Type B pancreatic cell (in vitro differentiated cells): Measurements from ENCODE around the gene RNF5. TPM values are rescaled to one million over a fixed set of nuclear protein-coding genes. Genes with fewer than 3 reads are reported as not detected.

Experiments used
- DNase-seq: peaks from one replicate; pipeline ENCODE4 v3.0.0; 2021; ENCODE audit warnings: mixed read lengths; ENCODE audit not compliant: unreplicated experiment; ENCODE audit errors: extremely low spot score
- H3K27ac Mint-ChIP-seq: 2 replicates; pipeline ENCODE4 v1.8.0; 2021; ENCODE audit warnings: mild to moderate bottlenecking, mixed read lengths
- H3K27me3 Mint-ChIP-seq: 2 replicates; pipeline ENCODE4 v1.8.0; 2021; ENCODE audit warnings: mixed read lengths
- H3K36me3 Mint-ChIP-seq: 2 replicates; pipeline ENCODE4 v1.8.0; 2021; ENCODE audit warnings: mixed read lengths
- H3K4me1 Mint-ChIP-seq: one replicate; pipeline ENCODE4 v1.8.0; 2021; ENCODE audit warnings: mixed read lengths; ENCODE audit not compliant: unreplicated experiment
- H3K4me3 Mint-ChIP-seq: 2 replicates; pipeline ENCODE4 v1.8.0; 2021; ENCODE audit warnings: mild to moderate bottlenecking, mixed read lengths
- H3K9me3 Mint-ChIP-seq: 2 replicates; pipeline ENCODE4 v1.8.0; 2021; ENCODE audit warnings: mixed read lengths
- total RNA-seq: library from RNA; stranded (reverse); gene quantifications from 2 replicates; pipeline ENCODE4 v1.2.1, GENCODE V29; 2021; ENCODE audit warnings: low replicate concordance
- TF ChIP-seq, protein P1 (sequence below): fragments of 200-600 bp; sonication (generic); conservative IDR thresholded peaks from 2 replicates; pipeline ENCODE4 v1.5.0; 2021; ENCODE audit warnings: antibody characterized with exemption, mild to moderate bottlenecking

The RNF5 gene
- total RNA-seq, 1 donor from 2014 or later: 69.2 TPM

- Mint-ChIP-seq H3K4me1 (peaks cover 28% of the 10 kb centered on the region), H3K27ac (no peak overlapping the region)
Measured at GRCh38 chr6:32170294-32170693, 7.9 kb upstream of the RNF5 start.

GRCh38 chr6:32171234-32171633 lies 7.0 kb upstream of the RNF5 start:
- Mint-ChIP-seq H3K9me3 (no peaks in the 10 kb centered on the region), H3K4me3 (no peak overlapping the region), H3K4me1 (peaks cover 28% of the 10 kb centered on the region), H3K36me3 (peaks cover 26% of the 10 kb centered on the region), H3K27ac (no peak overlapping the region), H3K27me3 (no peaks in the 10 kb centered on the region)
- TF ChIP-seq, protein P1, sequence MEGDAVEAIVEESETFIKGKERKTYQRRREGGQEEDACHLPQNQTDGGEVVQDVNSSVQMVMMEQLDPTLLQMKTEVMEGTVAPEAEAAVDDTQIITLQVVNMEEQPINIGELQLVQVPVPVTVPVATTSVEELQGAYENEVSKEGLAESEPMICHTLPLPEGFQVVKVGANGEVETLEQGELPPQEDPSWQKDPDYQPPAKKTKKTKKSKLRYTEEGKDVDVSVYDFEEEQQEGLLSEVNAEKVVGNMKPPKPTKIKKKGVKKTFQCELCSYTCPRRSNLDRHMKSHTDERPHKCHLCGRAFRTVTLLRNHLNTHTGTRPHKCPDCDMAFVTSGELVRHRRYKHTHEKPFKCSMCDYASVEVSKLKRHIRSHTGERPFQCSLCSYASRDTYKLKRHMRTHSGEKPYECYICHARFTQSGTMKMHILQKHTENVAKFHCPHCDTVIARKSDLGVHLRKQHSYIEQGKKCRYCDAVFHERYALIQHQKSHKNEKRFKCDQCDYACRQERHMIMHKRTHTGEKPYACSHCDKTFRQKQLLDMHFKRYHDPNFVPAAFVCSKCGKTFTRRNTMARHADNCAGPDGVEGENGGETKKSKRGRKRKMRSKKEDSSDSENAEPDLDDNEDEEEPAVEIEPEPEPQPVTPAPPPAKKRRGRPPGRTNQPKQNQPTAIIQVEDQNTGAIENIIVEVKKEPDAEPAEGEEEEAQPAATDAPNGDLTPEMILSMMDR: no peak
- DNase-seq: no peak

More at GRCh38 chr6:32170294-32170693, 7.9 kb upstream of the RNF5 start:
- TF ChIP-seq, protein P1: no peak
- Mint-ChIP-seq H3K4me3 (no peak overlapping the region), H3K27me3 (no peaks in the 10 kb centered on the region), H3K36me3 (peaks cover 31% of the 10 kb centered on the region), H3K9me3 (no peaks in the 10 kb centered on the region)
- DNase-seq: no peak

DNA sequence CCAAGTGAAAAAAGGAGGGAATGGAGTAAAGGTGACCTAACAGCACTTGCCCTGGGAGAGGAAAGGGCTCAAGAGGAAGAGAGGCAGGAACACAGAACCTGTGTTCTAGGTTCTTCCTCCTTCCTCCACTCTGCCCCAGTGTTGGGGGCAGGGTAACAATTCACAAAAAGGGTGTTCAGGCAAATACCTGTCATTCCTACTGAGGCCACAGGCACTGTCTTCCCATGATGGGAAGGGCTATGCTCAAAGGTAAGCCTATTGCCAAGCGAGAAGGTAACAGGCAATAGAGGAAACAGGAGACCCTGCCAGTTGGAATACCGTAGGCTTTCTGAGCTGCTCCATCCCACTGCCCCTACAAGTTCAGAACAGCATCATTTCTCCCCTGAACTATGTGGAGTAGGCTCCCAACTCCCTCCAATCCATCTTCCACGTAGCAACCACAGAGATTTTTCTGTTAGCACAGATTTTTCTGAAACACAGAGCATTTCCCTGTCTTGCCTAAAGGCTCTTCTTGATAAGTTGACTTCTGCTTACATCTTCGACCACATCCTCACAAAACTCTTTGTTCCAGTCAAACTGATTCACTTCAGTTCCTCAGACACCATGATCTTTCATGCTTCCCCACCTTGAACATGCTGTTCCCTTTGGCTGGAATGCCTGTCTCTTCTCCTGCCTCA lies 5.0 kb upstream of the RNF5 start:
- no peaks in the 10 kb centered on the region for H3K9me3 Mint-ChIP-seq
- no peak for DNase-seq
- TF ChIP-seq, protein P1: no peak
- peaks cover 21% of the 10 kb centered on the region for H3K36me3 Mint-ChIP-seq
- H3K27ac Mint-ChIP-seq: peak overlapping the region; percentile 70
- peaks cover 31% of the 10 kb centered on the region for H3K4me1 Mint-ChIP-seq
- peak overlapping the region; percentile 51 for H3K4me3 Mint-ChIP-seq
- H3K27me3 Mint-ChIP-seq: no peaks in the 10 kb centered on the region

DNA sequence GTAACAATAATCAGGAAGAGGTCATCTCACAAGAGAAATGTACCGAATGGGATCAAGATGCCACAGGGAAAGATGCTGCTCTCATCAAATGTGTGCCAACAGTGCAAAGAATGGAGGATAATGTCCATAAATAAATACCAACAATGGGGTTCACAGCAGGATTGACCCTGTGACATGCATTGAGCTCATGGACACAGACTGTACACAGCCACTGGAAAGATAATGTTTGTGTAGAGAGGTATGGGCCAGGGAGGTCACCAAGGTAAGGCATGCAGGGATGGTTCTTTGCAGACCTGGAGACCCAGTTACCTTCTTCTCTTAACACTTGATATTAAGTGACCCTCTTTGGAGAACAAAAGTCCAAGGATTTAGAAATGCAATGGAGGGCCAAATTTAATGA lies 3.8 kb upstream of the RNF5 start:
- no peak for DNase-seq
- Mint-ChIP-seq H3K27ac (no peak overlapping the region), H3K27me3 (no peaks in the 10 kb centered on the region), H3K9me3 (no peaks in the 10 kb centered on the region), H3K36me3 (peaks cover 26% of the 10 kb centered on the region), H3K4me1 (peaks cover 43% of the 10 kb centered on the region), H3K4me3 (peak overlapping the region; percentile 98)
- TF ChIP-seq, protein P1: no peak

- TF ChIP-seq, protein P1: no peak
- no peaks in the 10 kb centered on the region for H3K27me3 Mint-ChIP-seq
- H3K27ac Mint-ChIP-seq: peak overlapping the region; percentile 54
- peaks cover 18% of the 10 kb centered on the region for H3K36me3 Mint-ChIP-seq
- H3K4me3 Mint-ChIP-seq: peak overlapping the region; percentile 98
- peaks cover 48% of the 10 kb centered on the region for H3K4me1 Mint-ChIP-seq
- no peaks in the 10 kb centered on the region for H3K9me3 Mint-ChIP-seq
- DNase-seq: no peak
Measured at GRCh38 chr6:32175322-32175710, 2.9 kb upstream of the RNF5 start.
